NOMO-1 treated with dmso at 0.1 percent for 144 hours (cell line): Measurements from ENCODE around the gene ADCY2.

Experiments
- DNase-seq: peaks from one replicate; lab custom pipeline; 2025; ENCODE audit not compliant: unreplicated experiment; lab: John Stamatoyannopoulos, UW

ADCY2 gene

DNA sequence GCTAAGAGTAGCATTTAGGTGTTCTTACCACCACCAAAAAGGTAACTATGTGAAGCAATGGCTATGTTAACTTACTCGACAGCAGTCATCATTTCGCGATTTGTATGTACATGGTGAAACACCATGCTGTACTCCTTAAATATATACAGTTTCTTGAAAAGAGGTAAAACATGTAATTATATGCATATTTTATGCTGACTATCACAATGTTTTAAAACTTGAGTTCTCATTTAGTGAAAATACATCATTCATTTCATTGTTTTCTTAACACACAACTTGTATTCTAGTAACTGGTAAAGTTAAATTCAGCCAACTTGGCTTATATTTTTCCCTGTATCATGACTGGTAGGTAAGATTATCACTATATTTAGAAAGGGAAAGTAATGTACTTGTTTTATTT is 189.9 kb downstream of the ADCY2 start:
- DNase-seq: no peak

DNA sequence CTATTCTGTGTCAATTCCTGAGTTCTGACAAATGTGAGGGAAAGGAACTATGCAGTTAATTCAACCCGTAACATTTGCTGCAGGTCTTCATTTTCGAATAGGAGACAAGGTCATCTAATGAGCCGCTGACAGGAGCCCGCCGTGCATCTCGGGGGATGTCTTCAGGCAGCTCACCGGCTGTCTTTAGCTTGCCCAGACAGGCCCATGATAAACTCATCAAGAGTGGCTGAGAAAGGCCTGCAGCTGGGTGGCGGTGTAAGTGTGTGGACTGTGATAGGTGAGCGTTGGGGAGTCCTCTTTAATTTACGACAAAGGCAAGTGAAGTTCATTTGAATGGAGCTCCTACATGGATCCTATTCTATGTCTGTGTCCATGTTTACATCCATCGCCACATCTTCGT is 190.5 kb downstream of the ADCY2 start:
- no peak for DNase-seq

DNA sequence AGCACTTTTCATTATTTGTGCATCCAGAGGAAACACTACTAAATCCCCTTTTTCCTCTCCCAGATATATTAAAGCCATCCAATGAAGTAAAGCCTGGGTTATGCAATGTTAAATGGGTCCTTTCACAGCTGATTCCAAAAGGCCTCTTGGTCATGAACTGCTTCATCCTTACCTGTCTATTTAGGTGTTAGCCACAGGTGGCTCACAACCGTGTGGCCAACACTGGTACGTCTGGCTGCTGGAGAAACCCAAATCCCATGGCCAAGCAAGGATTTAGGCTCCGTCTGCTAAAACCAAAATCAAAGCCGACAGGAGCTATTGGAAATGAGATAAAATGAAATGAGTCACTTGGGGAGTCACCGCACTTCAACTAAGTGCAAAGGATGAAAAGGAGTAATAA is 193.9 kb downstream of the ADCY2 start:
- no peak for DNase-seq

DNA sequence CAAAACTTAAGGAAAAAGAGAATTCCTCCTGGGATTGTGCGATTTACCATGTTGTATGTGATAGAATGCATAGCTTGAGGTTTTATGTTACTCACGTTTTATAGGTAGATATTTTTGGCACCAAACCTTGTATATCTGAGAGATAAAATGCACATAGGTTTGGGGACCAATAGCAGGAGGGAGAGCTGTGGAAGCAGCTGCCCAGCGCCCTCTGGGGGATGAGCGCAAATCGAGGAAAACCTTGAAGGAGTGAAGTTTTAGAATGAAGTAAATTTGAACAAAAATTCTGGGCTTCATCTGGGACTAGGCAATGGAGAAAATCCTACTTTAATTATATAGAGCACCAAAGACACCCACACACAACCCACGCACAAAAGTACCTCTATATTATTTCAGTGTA is 197.0 kb downstream of the ADCY2 start:
- DNase-seq: no peak

DNA sequence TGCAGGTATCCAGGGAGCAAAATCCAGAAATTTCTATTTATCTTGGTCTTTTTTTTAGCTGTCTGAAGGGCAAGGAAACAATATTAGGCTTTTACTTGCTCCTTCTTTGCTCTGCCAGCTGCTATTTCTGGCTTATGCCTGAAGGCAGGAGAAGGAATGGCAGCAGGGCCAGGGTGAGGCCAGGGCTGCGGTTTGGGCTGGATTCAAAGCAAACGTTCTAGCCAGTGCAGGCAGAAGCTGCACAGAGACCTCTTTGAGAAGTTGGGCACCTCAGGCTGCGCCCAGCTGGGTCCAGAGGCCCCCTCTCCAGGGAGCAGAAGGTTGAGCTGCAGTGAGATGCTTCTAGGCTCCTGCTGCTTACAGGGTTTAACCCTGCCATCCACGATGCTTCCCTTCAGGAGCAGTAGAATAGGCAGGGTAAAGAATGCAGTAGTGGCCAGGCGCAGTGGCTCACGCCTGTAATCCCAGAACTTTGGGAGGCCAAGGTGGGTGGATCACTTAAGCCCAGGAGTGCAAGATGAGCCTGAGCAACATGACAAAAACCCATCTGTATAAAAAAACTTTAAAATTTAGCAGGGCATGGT is 201.2 kb downstream of the ADCY2 start:
- DNase-seq: no peak

DNA sequence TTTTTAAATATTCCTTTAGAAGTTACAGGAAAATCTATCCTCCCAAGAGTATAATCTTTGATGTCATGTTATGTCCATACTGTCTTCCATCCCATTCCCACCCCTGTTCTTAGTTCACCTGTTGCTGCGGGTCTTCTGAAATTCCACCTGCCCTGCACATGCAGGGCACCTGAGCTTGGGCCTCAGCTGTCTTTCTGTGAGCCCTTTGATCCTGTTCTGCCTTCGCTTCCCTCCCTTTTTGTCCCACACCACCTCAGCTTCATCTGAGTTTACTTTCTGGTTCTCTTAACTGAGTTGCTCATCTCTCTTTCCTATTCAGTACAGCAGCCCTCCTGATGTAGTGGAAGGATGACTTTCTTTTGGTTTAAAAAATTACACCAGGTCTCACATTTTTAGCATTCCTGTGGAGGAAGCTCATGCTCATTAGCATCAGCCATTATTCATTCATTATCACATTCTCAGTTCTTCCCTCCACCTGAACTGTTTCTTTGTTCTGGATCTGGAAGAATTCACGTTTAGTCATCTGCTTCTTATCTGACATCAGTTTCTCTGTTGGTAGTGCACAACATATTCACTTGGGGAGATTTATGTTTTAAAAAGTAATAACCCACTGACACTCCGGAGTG is 211.0 kb downstream of the ADCY2 start:
- DNase-seq: no peak

GRCh38 chr5:7608772-7609171 is 212.8 kb downstream of the ADCY2 start:
- no peak for DNase-seq

- no peak for DNase-seq
Observed at GRCh38 chr5:7609726-7610125, 213.8 kb downstream of the ADCY2 start.

DNA sequence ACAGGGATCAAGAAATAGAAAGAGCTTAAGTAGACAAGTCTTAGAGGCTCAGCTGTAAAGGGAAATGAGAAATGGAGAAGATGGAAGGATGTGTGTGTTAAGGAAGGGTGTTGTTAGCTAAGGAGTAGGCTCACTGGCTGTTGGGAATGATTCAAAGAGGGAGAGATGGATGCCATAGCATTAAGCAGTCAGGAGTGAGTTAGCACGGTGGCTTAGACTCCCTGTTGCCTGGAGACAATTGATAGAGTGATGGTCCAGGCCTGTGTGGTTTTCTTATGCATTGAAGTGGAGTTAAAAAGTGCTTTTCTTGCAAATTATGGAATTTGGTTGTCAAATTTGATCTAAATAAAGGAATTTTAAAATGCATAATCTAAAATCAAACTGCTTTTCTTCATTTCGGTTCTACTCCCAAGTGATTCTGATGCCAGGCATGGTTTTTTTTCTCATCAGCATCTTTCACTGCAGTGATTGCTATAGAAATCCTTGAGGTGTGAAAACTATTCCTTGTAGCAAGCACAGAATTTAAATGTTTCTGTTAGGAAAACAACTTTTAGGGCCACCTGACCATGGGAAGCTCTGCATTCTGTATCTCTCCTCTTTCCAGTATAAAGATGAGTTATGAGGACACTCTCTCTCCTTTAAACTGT is 214.7 kb downstream of the ADCY2 start:
- DNase-seq: no peak

GRCh38 chr5:7611518-7611917 is 215.6 kb downstream of the ADCY2 start:
- no peak for DNase-seq

DNA sequence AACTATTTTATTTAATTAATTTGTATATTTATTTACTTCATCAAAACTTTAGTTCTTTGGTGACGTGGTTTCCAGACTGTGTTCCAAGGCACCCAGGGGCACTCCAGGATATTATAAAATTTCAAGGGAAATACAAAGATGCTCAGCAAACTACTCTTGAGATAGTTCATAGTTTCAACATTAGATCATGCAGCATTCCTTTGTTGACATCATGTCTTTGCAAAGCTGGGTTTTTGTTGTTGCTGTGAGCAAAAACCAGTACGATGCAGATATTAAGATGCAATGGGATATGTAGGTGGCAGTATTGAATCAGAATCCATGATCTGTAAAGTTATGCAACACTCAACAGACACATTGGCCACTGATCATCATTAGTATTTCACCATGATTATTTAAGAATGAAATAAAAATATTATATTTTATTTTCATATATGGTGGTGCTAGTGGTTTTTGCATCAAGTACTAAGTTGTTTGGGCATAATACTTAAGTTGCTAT is 219.7 kb downstream of the ADCY2 start:
- no peak for DNase-seq

DNA sequence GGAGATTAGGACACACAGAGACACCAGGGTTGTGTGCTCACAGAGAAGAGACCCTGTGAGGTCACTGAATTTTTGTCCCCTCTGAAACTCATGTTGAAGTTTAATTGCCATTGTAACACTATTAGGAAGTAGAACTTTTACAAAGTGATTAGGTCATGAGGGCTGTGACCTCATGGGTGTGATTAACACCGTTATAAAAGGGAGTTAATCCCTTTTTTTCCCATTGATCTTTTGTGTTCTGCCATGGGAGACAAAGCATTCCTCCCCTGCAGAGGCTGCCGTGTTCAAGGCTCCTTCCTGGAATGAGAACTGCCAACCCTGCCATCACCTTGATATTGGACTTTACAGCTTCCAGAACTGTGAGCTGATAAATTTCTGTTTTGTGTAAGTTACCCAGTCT is 221.0 kb downstream of the ADCY2 start:
- no peak for DNase-seq

GRCh38 chr5:7622498-7622897 is 226.6 kb downstream of the ADCY2 start:
- no peak for DNase-seq

DNA sequence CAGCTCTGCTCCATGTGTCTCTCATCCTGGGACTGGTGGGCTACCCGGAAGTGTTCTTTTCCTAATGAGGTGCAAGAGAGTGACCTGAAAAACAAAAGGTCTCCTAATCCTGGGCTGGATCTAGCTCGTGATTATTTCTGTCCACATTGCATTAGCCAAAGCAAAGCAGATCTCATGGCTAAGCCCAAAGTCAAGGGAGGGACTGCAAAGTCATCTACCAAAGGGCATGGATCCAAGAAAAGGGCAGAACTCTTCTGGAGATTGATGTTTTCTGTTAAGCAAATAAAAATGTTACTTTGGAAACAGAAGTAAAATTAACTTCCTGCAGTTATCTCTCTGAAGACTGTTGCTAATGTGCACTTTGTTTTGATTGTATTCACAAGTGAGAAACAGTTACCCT is 229.8 kb downstream of the ADCY2 start:
- DNase-seq: no peak

DNA sequence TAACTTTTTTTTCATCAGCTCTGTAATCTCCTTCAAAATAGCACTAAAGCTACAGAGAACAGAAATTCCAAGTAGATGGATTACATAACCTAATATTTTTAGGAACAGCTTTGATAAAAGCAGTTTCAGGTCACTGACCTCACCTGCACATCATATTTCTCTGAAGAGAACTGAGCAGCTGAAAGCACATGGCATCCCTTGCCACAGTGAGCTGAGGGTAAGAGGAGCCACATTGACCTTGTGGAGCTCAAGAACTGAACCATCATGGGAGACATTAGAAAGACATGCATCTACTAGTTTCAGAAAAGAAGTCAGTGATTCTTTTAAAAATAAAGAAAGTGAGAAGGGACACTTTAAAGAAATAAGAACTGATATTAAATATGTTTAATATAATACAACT is 232.3 kb downstream of the ADCY2 start:
- no peak for DNase-seq

DNA sequence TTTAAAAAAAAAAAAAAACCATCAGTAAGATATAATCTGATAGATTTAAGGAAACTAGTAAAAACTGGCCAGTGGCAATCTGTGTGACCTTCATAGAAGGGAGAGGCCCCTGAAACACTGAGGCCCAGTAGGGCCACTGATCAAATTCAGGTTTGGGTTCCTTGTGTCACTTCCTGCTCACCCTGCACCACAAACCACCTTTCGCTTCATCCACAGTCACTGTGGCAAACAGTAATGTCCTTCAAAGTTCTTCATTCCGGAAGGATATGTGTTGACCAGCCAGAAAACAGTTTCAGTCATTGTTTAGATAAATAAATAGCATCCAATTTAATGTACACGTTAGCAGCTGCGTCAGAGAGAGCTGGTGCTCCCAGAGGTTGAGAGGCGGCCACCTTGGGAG is 232.9 kb downstream of the ADCY2 start:
- no peak for DNase-seq

DNA sequence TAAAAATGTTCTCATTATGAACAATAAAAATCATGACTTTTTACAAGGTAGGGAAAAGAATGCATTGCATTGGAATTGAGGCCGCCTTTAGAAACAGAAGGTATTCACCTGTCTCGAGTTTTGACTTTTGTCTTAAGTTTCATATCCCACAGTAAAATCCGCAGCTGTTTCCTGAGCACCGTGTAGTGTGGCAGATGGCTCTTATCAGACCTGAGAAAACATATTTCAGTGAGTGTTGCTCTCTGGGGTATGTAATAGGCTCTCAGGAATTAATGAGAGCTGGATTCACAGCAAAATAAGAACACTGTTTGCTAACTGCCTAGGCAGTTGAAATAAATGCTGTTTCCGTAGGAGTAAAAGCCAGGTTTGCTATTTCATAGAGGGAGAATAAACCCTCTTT is 233.6 kb downstream of the ADCY2 start:
- DNase-seq: no peak

GRCh38 chr5:7634837-7635236 is 238.9 kb downstream of the ADCY2 start:
- no peak for DNase-seq

DNA sequence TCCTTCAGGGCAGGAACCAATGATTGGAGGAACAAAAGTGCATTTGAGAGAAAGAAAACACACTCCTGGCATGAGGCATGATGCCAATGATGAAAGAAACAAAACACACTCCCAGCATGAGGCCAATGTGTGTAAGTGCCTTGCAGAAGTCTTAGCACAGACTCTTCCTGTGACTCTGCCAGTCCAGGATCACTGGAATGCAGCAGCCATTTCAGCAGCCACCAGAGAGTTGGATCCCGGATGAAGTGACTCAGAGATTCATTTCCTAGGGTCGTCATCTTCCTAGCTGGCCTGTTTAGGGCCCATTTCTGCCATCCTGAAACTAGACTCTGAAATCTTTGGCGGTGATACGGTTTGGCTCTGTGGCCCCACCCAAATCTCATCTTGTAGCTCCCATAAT is 242.5 kb downstream of the ADCY2 start:
- DNase-seq: no peak

GRCh38 chr5:7642029-7642428 is 246.1 kb downstream of the ADCY2 start:
- DNase-seq: no peak

GRCh38 chr5:7644723-7645122 is 248.8 kb downstream of the ADCY2 start:
- no peak for DNase-seq

DNA sequence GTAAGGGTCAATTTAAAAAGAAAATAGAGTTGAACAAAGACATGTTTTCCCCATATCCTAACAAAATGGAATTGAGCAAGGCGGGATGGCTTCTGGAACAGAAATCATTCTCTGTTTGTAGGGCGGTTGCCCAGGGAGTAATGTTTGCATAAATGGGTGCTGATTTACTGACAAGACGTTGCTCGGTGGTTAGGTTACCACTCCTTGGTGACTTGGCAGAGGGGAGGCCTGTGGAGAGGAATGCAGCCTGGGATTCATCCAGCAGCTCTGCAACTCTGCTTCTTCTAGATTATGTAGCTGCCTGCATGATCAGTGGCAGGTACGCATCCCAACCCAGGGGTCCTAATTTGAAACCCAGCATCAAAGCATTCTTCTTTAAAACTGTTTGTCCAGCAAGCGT is 254.8 kb downstream of the ADCY2 start:
- DNase-seq: no peak

- DNase-seq: no peak
Observed at GRCh38 chr5:7653046-7653445, 257.1 kb downstream of the ADCY2 start.
